Astrocyte (in vitro differentiated cells and primary cell): ENCODE data around the gene TNFRSF25.

Experiments used
- EZH2 ChIP-seq: IDR thresholded peaks from 2 replicates; pipeline ENCODE4 v1.6.1; 2012; ENCODE audit warnings: mild to moderate bottlenecking, low read length, inconsistent platforms; ENCODE audit not compliant: insufficient read depth
- TF ChIP-seq, protein P1 (sequence below): IDR thresholded peaks from 2 replicates; pipeline ENCODE4 v1.5.1; 2011; ENCODE audit warnings: low read depth, mild to moderate bottlenecking, inconsistent platforms, low read length, moderate library complexity; ENCODE audit not compliant: insufficient read depth

DNA sequence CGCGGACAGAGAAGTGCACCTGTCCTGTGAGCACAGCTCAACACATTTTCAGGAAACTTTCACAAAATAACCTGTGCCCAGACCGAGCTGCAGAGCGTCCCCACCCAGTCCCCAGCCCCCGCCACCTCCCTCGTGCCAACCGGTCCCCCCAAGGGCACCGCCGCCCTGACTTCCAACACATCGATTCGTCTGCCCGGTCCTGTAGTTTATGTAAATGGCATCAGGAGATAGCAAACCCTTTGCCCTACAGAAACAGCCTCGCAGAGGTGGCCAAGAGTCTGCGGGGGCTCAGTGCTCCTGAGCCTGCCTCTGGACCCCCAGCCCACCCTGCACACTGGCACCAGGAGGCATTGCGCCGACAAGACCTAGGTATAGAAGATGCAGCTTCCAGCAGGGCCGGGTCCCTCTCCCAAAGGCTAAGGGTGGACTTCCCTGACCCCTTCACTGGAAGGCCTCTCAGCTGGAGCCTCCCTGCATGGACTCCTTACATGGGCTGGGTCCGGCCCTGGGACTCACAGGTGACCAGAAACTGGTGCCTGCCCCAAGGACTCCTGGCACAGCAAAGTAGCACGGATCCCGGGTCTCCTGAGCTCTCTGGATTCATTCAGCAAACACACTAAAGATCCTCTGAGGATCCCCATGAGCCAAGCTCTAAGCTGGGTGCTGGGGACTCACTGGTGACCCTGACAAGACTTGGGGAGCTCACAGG is 32.0 kb upstream of the TNFRSF25 start:
- TF ChIP-seq, protein P1, sequence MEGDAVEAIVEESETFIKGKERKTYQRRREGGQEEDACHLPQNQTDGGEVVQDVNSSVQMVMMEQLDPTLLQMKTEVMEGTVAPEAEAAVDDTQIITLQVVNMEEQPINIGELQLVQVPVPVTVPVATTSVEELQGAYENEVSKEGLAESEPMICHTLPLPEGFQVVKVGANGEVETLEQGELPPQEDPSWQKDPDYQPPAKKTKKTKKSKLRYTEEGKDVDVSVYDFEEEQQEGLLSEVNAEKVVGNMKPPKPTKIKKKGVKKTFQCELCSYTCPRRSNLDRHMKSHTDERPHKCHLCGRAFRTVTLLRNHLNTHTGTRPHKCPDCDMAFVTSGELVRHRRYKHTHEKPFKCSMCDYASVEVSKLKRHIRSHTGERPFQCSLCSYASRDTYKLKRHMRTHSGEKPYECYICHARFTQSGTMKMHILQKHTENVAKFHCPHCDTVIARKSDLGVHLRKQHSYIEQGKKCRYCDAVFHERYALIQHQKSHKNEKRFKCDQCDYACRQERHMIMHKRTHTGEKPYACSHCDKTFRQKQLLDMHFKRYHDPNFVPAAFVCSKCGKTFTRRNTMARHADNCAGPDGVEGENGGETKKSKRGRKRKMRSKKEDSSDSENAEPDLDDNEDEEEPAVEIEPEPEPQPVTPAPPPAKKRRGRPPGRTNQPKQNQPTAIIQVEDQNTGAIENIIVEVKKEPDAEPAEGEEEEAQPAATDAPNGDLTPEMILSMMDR: no peak
- TF ChIP-seq EZH2: no peak
